HL-60 (cell line): ENCODE measurements around the gene AANAT.

Source experiments
- DNase-seq, 2 experiments: peaks; one replicate each; pipeline ENCODE4 v3.0.0-alpha.2; 2010 to 2020; ENCODE audit warnings: low read depth in 1 of 2, low spot score in 1 of 2
- H3K27ac ChIP-seq: fragments of 250-450 bp; sonication (Bioruptor Pico); replicated peaks from 2 replicates; pipeline ENCODE4 v1.5.1; 2020; ENCODE audit warnings: mild to moderate bottlenecking, moderate library complexity
- H3K27me3 ChIP-seq: fragments of 250-450 bp; sonication (Bioruptor Pico); 2 replicates; pipeline ENCODE4 v1.5.1; 2021; ENCODE audit warnings: mild to moderate bottlenecking, moderate library complexity; ENCODE audit not compliant: insufficient read depth, poor library complexity, severe bottlenecking
- H3K4me3 ChIP-seq: replicated peaks from 2 replicates; pipeline ENCODE4 v1.5.1; 2011; ENCODE audit warnings: mild to moderate bottlenecking, control low read depth, low read length; ENCODE audit not compliant: insufficient read depth
- GABPA ChIP-seq: IDR thresholded peaks from 2 replicates; pipeline ENCODE4 v1.6.1; 2012; ENCODE audit warnings: low read depth
- POLR2AphosphoS5 ChIP-seq: IDR thresholded peaks from 2 replicates; pipeline ENCODE4 v1.6.1; 2012; ENCODE audit warnings: low read depth
- SPI1 ChIP-seq: IDR thresholded peaks from 2 replicates; pipeline ENCODE4 v1.6.1; 2012; ENCODE audit warnings: low read depth, mild to moderate bottlenecking, borderline replicate concordance
- TF ChIP-seq, protein P1 (sequence below): IDR thresholded peaks from one replicate; pipeline ENCODE4 v1.5.1; 2011; ENCODE audit warnings: low read length, control low read depth, inconsistent platforms; ENCODE audit not compliant: insufficient read depth
- TF ChIP-seq, protein P2 (sequence below): IDR thresholded peaks from 2 replicates; pipeline ENCODE4 v1.6.1; 2012; ENCODE audit warnings: low read depth; ENCODE audit not compliant: insufficient replicate concordance

The AANAT gene

DNA sequence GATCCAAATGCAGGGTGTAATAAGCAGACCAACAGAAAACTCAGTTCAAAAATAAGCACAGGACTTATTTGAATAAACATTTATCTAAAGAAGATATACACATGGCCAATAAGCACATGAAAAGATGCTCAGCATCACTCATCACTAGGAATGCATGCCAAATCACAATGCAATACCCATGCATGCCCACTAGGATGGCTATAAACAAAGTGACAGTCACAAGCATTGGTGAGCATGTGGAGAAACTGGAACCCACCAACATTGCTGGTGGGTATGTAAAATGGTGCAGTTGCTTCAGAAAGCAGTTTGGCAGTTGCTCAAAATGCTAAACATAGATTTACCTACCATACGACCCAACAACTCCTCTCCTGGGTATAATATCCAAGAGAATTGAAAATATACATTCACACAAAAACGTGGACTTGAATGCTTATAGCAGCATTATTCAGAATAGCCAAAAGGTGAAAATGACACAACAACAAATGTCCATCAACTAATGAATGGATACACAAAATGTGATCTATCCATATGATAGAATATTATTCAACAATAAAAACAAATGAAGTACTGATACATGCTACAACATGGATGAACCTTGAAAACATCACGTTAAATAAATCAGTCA, 34.6 kb upstream of the AANAT start:
- no peak for DNase-seq
- H3K4me3 ChIP-seq = no peak overlapping the region
- no peaks in the 10 kb centered on the region for H3K27me3 ChIP-seq
- no peak overlapping the region; the same call in 1 of the 2 replicates for H3K27ac ChIP-seq
- TF ChIP-seq POLR2AphosphoS5 (no peak), SPI1 (no peak)
- TF ChIP-seq, protein P1, sequence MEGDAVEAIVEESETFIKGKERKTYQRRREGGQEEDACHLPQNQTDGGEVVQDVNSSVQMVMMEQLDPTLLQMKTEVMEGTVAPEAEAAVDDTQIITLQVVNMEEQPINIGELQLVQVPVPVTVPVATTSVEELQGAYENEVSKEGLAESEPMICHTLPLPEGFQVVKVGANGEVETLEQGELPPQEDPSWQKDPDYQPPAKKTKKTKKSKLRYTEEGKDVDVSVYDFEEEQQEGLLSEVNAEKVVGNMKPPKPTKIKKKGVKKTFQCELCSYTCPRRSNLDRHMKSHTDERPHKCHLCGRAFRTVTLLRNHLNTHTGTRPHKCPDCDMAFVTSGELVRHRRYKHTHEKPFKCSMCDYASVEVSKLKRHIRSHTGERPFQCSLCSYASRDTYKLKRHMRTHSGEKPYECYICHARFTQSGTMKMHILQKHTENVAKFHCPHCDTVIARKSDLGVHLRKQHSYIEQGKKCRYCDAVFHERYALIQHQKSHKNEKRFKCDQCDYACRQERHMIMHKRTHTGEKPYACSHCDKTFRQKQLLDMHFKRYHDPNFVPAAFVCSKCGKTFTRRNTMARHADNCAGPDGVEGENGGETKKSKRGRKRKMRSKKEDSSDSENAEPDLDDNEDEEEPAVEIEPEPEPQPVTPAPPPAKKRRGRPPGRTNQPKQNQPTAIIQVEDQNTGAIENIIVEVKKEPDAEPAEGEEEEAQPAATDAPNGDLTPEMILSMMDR = peak; percentile 27

DNA sequence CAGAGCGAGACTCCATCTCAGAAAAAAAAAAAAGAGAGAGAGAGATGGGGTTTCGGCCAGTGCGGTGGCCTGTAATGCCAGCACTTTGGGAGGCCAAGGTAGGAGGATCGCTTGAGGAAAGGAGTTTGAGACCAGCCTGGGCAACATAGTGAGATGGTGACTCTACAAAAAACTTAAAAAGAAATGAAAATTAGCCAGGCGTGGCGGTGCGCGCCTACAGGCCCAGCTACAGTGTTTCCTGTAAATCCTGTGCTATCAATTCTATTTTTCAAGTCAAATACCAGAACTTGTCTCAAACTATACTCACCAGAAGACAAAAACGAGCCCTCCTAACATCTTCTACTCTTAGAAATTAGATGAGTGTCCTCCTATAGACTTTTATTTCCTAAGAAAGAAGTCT, 33.7 kb upstream of the AANAT start:
- Histone ChIP-seq H3K4me3 (no peak overlapping the region), H3K27me3 (no peaks in the 10 kb centered on the region), H3K27ac (no peak overlapping the region)
- TF ChIP-seq GABPA = no peak
- TF ChIP-seq, protein P2, sequence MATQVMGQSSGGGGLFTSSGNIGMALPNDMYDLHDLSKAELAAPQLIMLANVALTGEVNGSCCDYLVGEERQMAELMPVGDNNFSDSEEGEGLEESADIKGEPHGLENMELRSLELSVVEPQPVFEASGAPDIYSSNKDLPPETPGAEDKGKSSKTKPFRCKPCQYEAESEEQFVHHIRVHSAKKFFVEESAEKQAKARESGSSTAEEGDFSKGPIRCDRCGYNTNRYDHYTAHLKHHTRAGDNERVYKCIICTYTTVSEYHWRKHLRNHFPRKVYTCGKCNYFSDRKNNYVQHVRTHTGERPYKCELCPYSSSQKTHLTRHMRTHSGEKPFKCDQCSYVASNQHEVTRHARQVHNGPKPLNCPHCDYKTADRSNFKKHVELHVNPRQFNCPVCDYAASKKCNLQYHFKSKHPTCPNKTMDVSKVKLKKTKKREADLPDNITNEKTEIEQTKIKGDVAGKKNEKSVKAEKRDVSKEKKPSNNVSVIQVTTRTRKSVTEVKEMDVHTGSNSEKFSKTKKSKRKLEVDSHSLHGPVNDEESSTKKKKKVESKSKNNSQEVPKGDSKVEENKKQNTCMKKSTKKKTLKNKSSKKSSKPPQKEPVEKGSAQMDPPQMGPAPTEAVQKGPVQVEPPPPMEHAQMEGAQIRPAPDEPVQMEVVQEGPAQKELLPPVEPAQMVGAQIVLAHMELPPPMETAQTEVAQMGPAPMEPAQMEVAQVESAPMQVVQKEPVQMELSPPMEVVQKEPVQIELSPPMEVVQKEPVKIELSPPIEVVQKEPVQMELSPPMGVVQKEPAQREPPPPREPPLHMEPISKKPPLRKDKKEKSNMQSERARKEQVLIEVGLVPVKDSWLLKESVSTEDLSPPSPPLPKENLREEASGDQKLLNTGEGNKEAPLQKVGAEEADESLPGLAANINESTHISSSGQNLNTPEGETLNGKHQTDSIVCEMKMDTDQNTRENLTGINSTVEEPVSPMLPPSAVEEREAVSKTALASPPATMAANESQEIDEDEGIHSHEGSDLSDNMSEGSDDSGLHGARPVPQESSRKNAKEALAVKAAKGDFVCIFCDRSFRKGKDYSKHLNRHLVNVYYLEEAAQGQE = no peak
- DNase-seq = no peak

DNA sequence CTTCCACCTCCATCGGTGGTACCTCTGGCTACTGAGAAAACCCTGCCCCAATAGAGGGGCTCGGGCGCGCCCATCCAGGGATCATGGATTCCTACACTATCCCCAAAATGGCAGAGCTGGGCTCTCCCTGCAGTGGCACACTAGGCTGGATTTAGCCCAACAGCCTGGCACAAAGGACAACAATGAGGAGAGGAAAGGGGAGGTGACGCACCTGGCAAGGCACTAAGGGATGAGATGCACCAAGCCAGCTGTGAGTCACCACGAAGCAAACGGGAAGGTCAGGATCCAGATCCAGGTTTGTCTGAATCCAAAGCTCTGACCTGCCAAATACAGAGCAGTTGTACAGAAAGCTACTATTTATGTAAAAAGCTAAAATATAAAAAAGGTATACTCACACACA, 32.5 kb upstream of the AANAT start:
- Histone ChIP-seq H3K27ac (no peak overlapping the region), H3K4me3 (no peak overlapping the region), H3K27me3 (no peaks in the 10 kb centered on the region)
- no peak for DNase-seq
- TF ChIP-seq, protein P1 = no peak
- TF ChIP-seq, protein P2 = no peak
- TF ChIP-seq SPI1 = no peak
- TF ChIP-seq POLR2AphosphoS5 = no peak

DNA sequence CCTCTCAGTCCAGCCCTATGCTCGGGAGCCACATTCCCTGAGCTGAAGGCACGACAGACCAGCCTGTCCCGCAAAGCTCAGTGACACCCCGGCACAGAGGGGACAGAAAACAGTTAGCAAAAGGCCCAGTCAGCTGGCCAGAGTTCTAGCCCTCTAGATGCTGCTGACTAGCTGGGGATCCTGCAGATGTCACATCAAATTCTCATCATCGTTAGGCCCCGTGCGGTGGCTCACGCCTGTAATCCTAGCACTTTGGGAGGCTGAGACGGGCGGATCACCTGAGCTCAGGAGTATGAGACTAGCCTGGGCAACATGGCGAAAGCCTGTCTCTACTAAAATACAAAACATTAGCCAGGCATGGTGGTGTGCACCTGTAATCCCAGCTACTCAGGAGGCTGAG, 31.7 kb upstream of the AANAT start:
- Histone ChIP-seq H3K27me3 (no peaks in the 10 kb centered on the region), H3K4me3 (no peak overlapping the region), H3K27ac (no peak overlapping the region)
- DNase-seq = no peak
- no peak for TF ChIP-seq POLR2AphosphoS5
- TF ChIP-seq, protein P2 = no peak
